Left ventricle myocardium inferior (tissue), 1 donor: ENCODE results near the gene SBF2. TPM values are rescaled to one million over a fixed set of nuclear protein-coding genes. Genes with fewer than 3 reads are reported as not detected.

Experiments
- DNase-seq: peaks from one replicate; pipeline ENCODE4 v3.0.0-alpha.2; 2020
- H3K27ac ChIP-seq: fragments of 200-600 bp; replicated peaks from 2 replicates; pipeline ENCODE4 v1.8.0; 2021
- H3K27me3 ChIP-seq: fragments of 200-600 bp; 2 replicates; pipeline ENCODE4 v1.8.0; 2021; ENCODE audit warnings: low read depth
- H3K36me3 ChIP-seq: fragments of 200-600 bp; 2 replicates; pipeline ENCODE4 v1.8.0; 2021
- H3K4me1 ChIP-seq: fragments of 200-600 bp; 2 replicates; pipeline ENCODE4 v1.8.0; 2021
- H3K4me3 ChIP-seq: fragments of 200-600 bp; 2 replicates; pipeline ENCODE4 v1.8.0; 2021; ENCODE audit warnings: mild to moderate bottlenecking, moderate library complexity
- H3K9me3 ChIP-seq: fragments of 200-600 bp; replicated peaks from 2 replicates; pipeline ENCODE4 v1.8.0; 2021
- intact Hi-C: fragments of 100-400 bp; cut with micrococcal nuclease; formaldehyde crosslinking; loops from one replicate; pipeline ENCODE4 v1.11.0; 2022
- total RNA-seq: library from RNA; stranded (reverse); fragmentation: NEBNext Ultra II Directional; extraction: Animal tissue kit (Norgen Biotek cat#: 25700); gene quantifications from one replicate; pipeline ENCODE4 v1.2.1, GENCODE V29; 2021
- TF ChIP-seq, protein P1 (sequence below): fragments of 200-600 bp; IDR thresholded peaks from 2 replicates; pipeline ENCODE4 v1.8.0; 2021; ENCODE audit warnings: antibody characterized with exemption, mild to moderate bottlenecking, borderline replicate concordance
- donor health status: DM: no; HTN: yes; CAD: no; lungs with severe emphysema.

Gene SBF2
- total RNA-seq, 1 donor from 2014 or later, result 17.8 TPM

DNA sequence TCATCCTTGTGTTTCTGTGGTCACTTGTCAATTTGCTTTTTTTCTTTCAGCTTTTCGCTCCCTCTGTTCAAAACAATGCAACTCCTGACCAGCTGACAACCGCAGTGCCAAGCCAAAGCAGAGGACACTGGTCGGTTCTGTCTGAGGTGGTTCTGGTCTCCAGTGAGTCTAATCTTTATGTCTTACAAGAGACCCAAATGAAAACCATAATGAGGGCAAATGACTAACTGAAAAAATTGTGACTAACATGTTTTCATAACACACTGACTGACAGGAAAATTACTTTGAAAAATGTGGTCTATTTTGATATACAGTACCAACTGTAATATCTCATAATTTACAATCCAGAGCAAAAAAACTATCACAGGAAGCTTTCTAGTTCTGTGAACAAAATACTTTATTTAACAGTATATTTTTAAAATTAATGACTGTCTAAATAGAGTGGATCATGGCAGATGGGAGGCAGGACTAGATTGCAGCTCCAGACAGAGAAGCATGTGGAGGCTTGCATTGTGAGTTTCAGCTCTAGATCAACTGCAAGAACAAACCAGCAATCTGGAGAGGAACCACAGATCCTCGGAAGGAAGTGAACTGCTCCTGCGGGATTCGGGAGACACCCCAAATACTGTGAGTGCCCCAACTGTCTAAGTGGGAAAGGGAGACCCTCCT lies 311.8 kb downstream of the SBF2 start:
- Histone ChIP-seq H3K9me3 (peaks cover under 1% of the 10 kb centered on the region), H3K36me3 (peaks cover 15% of the 10 kb centered on the region), H3K27ac (no peak overlapping the region), H3K4me3 (no peak overlapping the region), H3K27me3 (no peaks in the 10 kb centered on the region), H3K4me1 (peaks cover 10% of the 10 kb centered on the region)
- TF ChIP-seq, protein P1, sequence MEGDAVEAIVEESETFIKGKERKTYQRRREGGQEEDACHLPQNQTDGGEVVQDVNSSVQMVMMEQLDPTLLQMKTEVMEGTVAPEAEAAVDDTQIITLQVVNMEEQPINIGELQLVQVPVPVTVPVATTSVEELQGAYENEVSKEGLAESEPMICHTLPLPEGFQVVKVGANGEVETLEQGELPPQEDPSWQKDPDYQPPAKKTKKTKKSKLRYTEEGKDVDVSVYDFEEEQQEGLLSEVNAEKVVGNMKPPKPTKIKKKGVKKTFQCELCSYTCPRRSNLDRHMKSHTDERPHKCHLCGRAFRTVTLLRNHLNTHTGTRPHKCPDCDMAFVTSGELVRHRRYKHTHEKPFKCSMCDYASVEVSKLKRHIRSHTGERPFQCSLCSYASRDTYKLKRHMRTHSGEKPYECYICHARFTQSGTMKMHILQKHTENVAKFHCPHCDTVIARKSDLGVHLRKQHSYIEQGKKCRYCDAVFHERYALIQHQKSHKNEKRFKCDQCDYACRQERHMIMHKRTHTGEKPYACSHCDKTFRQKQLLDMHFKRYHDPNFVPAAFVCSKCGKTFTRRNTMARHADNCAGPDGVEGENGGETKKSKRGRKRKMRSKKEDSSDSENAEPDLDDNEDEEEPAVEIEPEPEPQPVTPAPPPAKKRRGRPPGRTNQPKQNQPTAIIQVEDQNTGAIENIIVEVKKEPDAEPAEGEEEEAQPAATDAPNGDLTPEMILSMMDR, result no peak
- no peak for DNase-seq
- intact Hi-C loops, result no loop called here

GRCh38 chr11:9980931-9981330 lies 313.1 kb downstream of the SBF2 start:
- Histone ChIP-seq H3K27ac (no peak overlapping the region), H3K27me3 (no peaks in the 10 kb centered on the region), H3K9me3 (no peaks in the 10 kb centered on the region), H3K36me3 (peaks cover 12% of the 10 kb centered on the region), H3K4me1 (peaks cover 13% of the 10 kb centered on the region), H3K4me3 (no peak overlapping the region)
- no peak for DNase-seq
- intact Hi-C loops, result no loop called here
- TF ChIP-seq, protein P1, result no peak

GRCh38 chr11:9977554-9977953 lies 316.5 kb downstream of the SBF2 start:
- intact Hi-C loops, result loop anchor here (10.0 kb wide), 1 partner anchor 347 kb away; no protein-coding TSS in a partner anchor
- Histone ChIP-seq H3K4me1 (peaks cover 20% of the 10 kb centered on the region), H3K9me3 (no peaks in the 10 kb centered on the region), H3K27me3 (no peaks in the 10 kb centered on the region), H3K36me3 (no peaks in the 10 kb centered on the region), H3K27ac (no peak overlapping the region), H3K4me3 (no peak overlapping the region)
- TF ChIP-seq, protein P1, result no peak
- DNase-seq, result no peak

DNA sequence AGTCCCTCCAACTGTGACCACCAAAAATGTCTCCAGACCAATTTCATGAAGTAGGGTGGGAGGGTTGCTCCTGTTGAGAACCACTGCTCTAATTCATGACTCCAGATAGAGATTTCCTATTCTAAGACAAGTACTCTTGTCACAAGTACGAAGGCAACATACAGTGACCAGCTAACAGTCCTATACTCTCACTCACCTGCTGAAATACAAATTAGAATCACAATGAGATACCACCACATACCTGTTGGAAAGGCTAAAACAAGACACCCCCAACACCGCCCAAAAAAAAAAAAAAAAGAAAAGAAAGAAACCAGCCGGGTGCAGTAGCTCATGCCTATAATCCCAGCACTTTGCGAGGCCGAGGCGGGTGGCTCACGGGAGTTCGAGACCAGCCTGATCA lies 319.6 kb downstream of the SBF2 start:
- Histone ChIP-seq H3K4me1 (peaks cover 31% of the 10 kb centered on the region), H3K27ac (no peak overlapping the region), H3K36me3 (no peaks in the 10 kb centered on the region), H3K9me3 (no peaks in the 10 kb centered on the region), H3K27me3 (no peaks in the 10 kb centered on the region), H3K4me3 (no peak overlapping the region)
- no peak for DNase-seq
- intact Hi-C loops, result loop anchor here (5.0 to 10.0 kb wide), 2 partner anchors 212 to 350 kb away; no protein-coding TSS in a partner anchor
- TF ChIP-seq, protein P1, result no peak

- TF ChIP-seq, protein P1, result no peak
- Histone ChIP-seq H3K36me3 (no peaks in the 10 kb centered on the region), H3K4me3 (no peak overlapping the region), H3K9me3 (no peaks in the 10 kb centered on the region), H3K27me3 (no peaks in the 10 kb centered on the region), H3K27ac (no peak overlapping the region), H3K4me1 (peaks cover 31% of the 10 kb centered on the region)
- intact Hi-C loops, result loop anchor here (5.0 to 10.0 kb wide), 2 partner anchors 212 to 351 kb away; no protein-coding TSS in a partner anchor
- no peak for DNase-seq
Observed at GRCh38 chr11:9973921-9974320, 320.1 kb downstream of the SBF2 start.
